Stomach (tissue), 4 donors: ENCODE measurements around the gene MED13L.

ENCODE experiments used
- CTCF ChIP-seq, 7 experiments: fragments of 450-650 bp in 4 of 7; fragments of 200-600 bp in 3 of 7; sonication (generic) in 3 of 7; IDR thresholded peaks; one replicate each; pipeline ENCODE4 v1.5.1; 2016 to 2019; ENCODE audit warnings: antibody characterized with exemption in 7 of 7, control low read depth in 2 of 7, mild to moderate bottlenecking in 1 of 7
- POLR2A ChIP-seq, 4 donors: fragments of 450-650 bp; IDR thresholded peaks; one replicate each; pipeline ENCODE4 v1.6.1; 2016; ENCODE audit warnings: antibody characterized with exemption in 4 of 4, control low read depth in 2 of 4, mild to moderate bottlenecking in 1 of 4, moderate library complexity in 1 of 4
- POLR2AphosphoS5 ChIP-seq, 3 donors: sonication (generic); formaldehyde crosslinking; IDR thresholded peaks; one replicate each; pipeline ENCODE4 v1.6.1; 2016; ENCODE audit warnings: antibody characterized with exemption in 3 of 3

GRCh38 chr12:115934046-115934445 lies 343.4 kb downstream of the MED13L start:
- TF ChIP-seq CTCF (IDR thresholded peaks at IDR 0.05) (no peak), POLR2AphosphoS5 (IDR thresholded peaks at IDR 0.05) (no peak), POLR2A (IDR thresholded peaks at IDR 0.05) (no peak)
